Panc1 (cell line): ENCODE data around the gene C2CD4A.

Source experiments
- POLR2AphosphoS5 ChIP-seq: IDR thresholded peaks from 2 replicates; pipeline ENCODE4 v1.6.1; 2012; ENCODE audit warnings: mild to moderate bottlenecking, low read depth, low read length, moderate library complexity
- TF ChIP-seq, protein P1 (sequence below): fragments of 450-650 bp; IDR thresholded peaks from 2 replicates; pipeline ENCODE4 v1.5.1; 2017; ENCODE audit warnings: mild to moderate bottlenecking

DNA sequence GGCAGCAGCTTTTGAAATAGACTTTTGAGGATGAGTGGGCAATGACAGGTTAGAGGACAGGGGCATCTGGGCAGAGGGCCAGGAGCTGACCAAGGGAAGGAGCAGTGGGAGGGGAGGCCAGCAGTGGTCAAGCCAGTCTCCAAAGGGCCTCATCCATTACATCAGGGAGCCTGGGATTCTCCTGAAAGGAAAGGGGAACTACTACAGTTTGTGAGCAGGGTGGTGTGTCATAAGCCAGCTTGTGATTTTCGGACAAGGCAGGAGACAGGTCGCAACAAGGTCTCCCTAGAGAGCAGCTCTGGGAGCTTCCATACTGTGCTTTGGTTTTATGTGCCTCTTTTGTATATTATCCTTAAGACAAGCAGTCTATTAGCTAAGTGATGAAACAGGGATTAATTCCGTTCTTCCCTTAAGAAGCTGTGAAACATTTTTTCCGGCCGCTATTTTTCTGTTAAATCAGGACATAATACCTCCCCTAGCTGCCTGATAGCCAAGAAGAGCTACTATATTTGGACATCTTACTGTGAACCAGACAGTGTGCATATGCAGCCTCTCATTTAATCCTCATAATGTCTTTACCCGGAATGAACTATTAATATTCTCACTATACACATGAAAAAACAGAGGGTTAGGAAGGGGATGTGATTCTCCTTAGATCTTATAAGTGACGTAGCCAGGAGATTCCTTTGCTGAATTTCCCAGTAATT lies 51.9 kb downstream of the C2CD4A start:
- TF ChIP-seq, protein P1, sequence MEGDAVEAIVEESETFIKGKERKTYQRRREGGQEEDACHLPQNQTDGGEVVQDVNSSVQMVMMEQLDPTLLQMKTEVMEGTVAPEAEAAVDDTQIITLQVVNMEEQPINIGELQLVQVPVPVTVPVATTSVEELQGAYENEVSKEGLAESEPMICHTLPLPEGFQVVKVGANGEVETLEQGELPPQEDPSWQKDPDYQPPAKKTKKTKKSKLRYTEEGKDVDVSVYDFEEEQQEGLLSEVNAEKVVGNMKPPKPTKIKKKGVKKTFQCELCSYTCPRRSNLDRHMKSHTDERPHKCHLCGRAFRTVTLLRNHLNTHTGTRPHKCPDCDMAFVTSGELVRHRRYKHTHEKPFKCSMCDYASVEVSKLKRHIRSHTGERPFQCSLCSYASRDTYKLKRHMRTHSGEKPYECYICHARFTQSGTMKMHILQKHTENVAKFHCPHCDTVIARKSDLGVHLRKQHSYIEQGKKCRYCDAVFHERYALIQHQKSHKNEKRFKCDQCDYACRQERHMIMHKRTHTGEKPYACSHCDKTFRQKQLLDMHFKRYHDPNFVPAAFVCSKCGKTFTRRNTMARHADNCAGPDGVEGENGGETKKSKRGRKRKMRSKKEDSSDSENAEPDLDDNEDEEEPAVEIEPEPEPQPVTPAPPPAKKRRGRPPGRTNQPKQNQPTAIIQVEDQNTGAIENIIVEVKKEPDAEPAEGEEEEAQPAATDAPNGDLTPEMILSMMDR: no peak
- TF ChIP-seq POLR2AphosphoS5: no peak
